Measurements from ENCODE around the gene GMPR.

Gene GMPR

DNA sequence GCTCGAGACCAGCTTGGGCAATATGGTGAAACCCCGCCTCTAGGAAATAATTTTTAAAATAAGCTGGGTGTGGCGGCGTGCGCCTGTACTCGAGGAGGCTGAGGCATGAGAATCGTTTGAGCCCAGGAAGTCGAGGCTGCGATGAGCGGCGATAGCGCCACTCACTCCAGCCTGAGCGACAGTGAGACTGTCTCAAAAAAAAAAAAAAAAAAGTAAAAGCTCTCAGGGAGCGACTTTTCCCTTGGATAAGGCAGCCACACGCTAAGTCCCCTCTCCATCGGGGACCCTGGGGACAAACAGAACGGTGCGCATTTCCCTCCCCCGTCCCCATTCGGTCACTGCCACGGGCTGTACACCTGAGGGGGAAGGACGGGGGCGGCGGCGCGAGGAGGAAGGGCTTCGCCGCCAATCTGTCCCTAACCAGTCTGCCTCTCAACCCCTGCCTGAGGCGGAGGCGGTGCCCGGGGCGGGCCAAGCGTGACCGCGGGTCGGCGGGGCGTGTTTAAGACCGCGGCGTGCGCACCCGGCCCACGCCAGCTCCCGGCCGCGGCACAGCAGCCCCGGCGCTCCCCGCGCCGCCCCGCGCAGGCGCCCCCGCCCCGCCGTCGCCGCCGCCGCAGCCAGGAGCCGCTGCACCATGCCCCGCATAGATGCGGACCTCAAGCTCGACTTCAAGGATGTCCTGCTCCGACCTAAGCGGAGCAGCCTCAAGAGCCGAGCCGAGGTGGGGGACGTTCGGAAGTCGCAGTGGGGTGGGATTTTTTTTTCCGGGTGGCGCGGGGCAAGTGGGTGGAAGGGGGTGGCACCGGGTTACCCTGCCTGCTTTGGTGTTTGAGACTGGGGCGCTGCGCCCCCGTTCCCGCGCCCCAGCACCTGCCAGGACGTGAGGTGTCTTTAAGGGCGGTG lies at the start of gene GMPR:
GMPR (plus strand) TSS at position 531 of the 906 bp plus-strand sequence; CDS start at position 638, 107 bp downstream.
- in situ Hi-C loops (cut with MboI; ENCODE audit: low sequenced_read_pairs), result no loop called here

DNA sequence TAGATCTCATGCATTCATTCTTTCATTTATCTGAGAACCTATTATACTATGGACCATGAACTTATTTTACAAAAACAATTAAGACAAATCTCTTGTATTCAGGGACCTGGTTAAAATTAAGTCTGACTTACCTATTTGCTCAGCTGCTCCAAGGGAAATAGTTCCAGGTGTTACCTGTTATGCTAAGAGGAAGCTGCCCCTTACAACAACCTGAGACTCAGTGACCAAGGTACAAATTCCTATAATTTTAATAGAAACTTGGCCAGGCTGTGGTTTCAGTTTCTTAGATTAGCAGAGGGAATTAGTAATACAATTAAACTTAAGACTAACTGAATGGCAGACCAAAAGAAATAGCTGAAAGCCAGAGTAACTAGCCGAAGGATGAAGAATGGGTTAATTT lies 48.2 kb upstream of the GMPR start:
- in situ Hi-C loops (cut with MboI; ENCODE audit: low sequenced_read_pairs), result loop anchor here (25.0 kb wide), 1 partner anchor 503 kb away; no protein-coding TSS in a partner anchor

DNA sequence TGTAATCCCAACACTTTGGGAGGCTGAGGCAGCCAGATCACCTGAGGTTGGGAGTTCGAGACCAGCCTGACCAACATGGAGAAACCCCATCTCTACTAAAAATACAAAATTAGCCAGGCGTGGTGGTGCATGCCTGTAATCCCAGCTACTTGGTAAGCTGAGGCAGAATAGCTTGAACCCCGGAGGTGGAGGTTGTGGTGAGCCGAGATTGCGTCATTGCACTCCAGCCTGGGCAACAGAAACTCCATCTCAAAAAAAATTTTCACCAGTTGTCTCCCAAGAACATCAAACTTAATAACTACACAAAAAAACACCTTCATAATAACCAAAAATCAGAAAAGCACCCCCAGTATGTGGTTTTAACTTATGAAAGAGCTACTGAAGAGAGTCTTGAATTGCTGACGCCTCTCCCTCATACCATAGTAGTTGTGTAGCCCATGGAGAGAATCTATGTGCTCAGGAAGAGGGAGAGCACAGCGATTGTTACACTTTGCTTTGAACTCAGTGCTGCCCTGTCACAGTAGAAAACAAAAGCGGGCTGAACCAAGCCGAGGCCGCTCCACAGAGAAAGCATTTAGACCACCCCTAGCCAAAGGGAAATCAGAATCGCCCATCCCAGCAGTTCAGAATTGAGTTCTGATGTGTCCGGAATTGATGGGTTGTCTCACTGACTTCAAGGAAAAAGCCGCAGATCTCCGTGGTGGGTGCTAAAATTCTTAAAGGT lies 42.0 kb upstream of the GMPR start:
- in situ Hi-C loops (cut with MboI; ENCODE audit: low sequenced_read_pairs), result loop anchor here (25.0 kb wide), 1 partner anchor 509 kb away; no protein-coding TSS in a partner anchor

DNA sequence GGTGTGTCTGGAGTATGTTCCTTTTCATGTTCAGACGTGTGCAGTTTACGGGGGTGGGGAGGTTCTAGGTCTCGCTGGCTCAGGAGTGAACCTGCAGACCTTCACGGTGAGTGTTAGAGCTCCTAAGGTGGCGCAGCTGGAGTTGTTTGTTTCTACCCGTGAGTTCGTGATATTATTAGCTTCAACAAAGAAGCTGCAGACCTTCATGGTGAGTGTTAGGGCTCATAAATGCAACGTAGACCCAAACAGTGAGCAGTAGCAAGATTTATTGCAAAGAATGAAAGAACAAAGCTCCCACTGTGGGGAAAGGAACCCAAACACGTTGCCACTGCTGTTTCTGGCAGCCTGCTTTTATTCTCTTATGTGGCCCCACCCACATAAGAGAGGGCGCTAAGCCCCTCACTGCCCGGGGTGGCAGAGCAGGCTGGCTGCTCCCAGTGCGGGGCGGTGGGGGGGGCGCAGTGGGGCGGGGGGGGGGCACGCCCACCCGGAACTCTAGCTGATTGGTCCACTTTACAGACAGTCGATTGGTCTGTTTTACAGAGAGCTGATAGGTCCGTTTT lies 41.3 kb upstream of the GMPR start:
- in situ Hi-C loops (cut with MboI; ENCODE audit: low sequenced_read_pairs), result loop anchor here (25.0 kb wide), 1 partner anchor 510 kb away; no protein-coding TSS in a partner anchor

DNA sequence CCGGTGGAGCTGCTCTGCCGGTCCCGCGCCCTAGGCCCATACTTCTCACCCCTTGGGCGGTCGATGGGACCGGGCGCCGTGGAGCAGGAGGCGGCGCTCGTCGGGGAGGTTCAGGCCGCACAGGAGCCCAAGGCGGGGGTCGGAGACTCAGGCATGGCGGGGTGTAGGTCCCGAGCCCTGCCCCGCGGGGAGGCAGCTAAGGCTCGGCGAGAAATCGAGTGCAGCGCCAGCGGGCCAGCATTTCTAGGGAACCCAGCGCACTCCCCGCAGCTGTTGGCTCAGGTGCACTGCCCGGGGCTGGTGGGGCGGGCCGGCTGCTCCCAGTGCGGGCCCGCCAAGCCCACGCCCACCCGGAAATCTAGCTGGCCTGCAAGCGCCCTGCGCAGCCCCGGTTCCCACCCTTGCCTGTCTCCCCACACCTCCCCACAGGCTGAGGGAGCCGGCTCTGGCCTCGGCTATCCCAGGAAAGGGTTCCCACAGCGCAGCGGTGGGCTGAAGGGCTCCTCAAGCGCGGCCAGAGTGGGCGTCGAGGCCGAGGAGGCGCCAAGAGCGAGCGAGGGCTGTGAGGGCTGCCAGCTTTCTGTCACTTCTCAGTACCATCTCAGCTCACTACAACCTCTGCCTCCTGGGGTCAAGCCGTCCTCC lies 40.2 kb upstream of the GMPR start:
- in situ Hi-C loops (cut with MboI; ENCODE audit: low sequenced_read_pairs), result loop anchor here (25.0 kb wide), 1 partner anchor 511 kb away; no protein-coding TSS in a partner anchor

DNA sequence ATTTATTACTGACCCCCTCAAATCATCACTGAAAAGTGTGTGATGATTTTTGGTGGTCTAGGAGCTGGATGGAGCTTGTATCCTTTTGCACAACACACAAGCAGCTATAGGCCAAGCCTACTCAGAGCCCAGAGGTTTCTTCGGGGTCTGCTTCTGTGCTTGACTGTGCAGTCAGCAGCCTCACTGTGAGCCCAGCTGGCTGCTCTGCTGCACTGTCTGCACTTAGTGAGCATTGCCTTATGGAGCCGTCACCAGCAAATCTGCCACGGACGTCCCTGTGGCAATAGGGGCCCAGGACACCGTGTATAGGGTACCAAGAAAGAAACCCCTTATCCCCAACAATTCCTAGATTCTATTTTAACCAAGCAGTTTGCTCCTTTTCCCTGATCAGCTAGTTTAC lies 38.6 kb upstream of the GMPR start:
- in situ Hi-C loops (cut with MboI; ENCODE audit: low sequenced_read_pairs), result loop anchor here (25.0 kb wide), 2 partner anchors 513 to 688 kb away; no protein-coding TSS in a partner anchor

DNA sequence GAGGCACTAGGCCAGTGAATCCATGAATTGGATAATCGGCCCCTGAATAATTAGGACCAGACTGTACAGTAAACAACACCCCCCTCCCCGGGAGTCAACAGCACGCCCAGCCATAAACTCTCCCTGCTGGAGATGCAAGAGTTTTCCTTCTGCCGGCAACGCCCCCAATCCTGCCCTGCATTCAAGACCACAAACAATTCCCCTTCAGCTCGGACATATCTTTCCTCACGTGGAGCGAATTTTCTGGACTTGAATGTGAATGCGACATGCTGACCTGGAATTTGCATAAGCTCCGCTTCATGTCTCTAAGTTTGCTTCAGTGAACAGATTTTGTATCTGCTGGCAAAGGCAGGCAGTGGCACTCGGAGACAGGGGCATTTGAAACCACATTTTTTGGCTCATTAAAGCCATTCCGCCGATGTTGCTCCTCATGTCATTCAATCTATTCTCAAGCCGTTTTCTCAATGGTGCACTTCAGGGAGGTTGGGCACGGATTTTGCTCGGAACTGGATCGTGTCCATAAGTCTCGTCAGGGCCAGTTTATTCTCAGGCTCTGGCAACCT lies 38.0 kb upstream of the GMPR start:
- in situ Hi-C loops (cut with MboI; ENCODE audit: low sequenced_read_pairs), result loop anchor here (25.0 kb wide), 1 partner anchor 688 kb away; no protein-coding TSS in a partner anchor

GRCh38 chr6:16201706-16202105 lies 36.7 kb upstream of the GMPR start:
- in situ Hi-C loops (cut with MboI; ENCODE audit: low sequenced_read_pairs), result loop anchor here (25.0 kb wide), 1 partner anchor 689 kb away; no protein-coding TSS in a partner anchor

DNA sequence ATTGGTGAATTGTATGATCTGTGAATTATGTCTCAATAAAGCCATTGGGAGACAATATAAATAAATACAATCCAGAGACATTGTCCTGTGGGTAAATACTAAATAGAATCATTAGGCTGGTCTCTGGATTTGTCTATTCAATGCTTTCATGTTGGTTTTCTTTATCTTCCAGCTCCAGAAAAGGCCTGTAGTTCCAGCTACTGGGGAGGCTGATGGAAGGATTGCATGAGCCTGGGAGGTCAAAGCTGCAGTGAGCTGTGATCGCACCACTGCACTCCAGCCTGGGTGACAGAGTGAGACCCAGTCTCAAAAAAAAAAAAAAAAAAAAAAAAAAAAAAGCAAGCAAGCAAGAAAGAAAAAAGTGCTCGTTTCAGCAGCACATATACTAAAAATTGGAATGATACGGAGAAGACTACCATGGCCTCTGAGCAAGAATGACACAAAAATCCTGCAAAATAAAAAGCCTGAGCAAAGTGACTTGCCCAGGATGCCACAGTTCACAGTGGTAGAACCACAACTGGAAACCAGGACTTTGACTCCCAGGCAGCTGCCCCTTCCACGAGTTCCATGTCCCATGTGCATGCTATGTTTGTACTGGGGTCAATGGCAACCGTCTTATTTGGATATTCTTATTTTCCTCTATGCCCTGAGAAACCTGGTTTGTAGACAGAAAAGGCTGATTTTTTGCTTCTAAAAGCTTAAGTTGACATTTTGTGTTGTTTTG lies 33.6 kb upstream of the GMPR start:
- in situ Hi-C loops (cut with MboI; ENCODE audit: low sequenced_read_pairs), result loop anchor here (25.0 kb wide), 1 partner anchor 693 kb away; no protein-coding TSS in a partner anchor

GRCh38 chr6:16205377-16206144 lies 32.8 kb upstream of the GMPR start:
- in situ Hi-C loops (cut with MboI; ENCODE audit: low sequenced_read_pairs), result loop anchor here (25.0 kb wide), 1 partner anchor 693 kb away; no protein-coding TSS in a partner anchor

- in situ Hi-C loops (cut with MboI; ENCODE audit: low sequenced_read_pairs), result loop anchor here (25.0 kb wide), 1 partner anchor 694 kb away; no protein-coding TSS in a partner anchor
Observed at GRCh38 chr6:16206595-16207037, 31.8 kb upstream of the GMPR start.

DNA sequence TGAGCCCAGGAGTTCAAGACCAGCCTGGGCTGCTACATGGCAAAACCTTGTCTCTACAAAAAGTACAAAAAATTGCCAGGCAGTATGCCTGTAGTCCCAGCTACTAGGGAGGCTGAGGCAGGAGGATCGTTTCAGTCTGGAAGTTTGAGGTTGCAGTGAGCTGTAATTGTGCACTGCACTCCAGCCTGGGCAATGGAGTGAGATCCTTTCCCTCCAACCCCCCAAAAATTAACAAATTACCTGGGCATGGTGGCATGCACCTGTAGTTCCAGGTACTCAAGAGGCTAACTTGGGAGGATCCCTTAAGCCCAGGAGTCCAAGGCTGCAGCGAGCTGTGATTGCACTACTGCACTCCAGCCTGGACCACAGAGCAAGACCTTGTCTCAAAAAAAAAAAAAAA lies 29.4 kb upstream of the GMPR start:
- in situ Hi-C loops (cut with MboI; ENCODE audit: low sequenced_read_pairs), result loop anchor here (25.0 kb wide), 1 partner anchor 697 kb away; no protein-coding TSS in a partner anchor

DNA sequence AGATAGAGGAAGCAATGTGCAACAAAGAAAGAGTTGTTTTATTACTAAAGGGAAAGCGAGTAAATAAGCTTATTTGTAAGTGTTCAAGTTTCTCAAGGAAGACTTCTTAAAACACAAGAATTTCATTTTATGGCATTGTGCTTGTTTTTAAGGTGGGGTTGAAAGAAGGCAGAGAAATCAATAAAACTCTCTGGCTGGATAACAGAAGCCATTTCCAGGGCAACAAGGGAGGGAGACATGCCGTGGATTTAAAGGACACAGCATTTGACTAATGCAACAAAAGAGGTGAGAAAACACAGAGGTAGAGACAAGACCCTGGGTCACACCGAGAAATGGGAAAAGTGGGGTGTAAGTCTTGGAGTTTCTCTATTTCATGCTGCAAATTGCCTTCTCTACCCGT lies 28.8 kb upstream of the GMPR start:
- in situ Hi-C loops (cut with MboI; ENCODE audit: low sequenced_read_pairs), result loop anchor here (25.0 kb wide), 1 partner anchor 697 kb away; no protein-coding TSS in a partner anchor

GRCh38 chr6:16212276-16212675 lies 26.1 kb upstream of the GMPR start:
- in situ Hi-C loops (cut with MboI; ENCODE audit: low sequenced_read_pairs), result loop anchor here (25.0 kb wide), 1 partner anchor 700 kb away; no protein-coding TSS in a partner anchor

DNA sequence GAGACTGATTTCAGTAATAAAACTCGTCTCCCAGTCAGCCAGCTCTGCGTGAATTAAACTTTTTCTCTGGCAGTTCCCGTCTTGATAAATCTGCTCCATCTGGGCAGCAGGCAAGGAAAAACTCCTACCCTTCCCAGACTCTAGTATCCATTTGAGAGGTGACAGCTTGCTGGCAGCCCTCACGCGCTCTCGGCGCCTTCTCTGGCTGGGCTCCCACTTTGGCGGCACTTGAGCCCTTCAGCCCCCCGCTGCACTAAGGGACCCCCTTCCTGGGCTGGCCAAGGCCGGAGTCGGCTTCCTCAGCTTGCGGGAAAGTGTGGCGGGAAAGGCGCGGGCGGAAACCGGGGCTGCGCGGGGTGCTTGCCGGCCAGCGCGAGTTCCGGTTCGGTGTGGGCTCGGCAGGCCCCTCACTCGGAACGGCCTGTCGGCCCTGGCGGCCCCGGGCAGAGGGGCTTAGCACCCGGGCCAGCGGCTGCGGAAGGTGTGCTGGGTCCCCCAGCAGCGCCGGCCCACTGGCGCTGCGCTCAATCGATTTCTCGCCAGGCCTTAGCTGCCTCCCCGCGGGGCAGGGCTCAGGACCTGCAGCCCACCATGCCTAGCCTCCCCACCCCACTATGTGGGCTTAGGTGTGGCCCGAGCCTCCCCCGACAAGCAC lies 21.8 kb upstream of the GMPR start:
- in situ Hi-C loops (cut with MboI; ENCODE audit: low sequenced_read_pairs), result loop anchor here (25.0 kb wide), 1 partner anchor 704 kb away; no protein-coding TSS in a partner anchor

GRCh38 chr6:16217156-16217721 lies 21.1 kb upstream of the GMPR start:
- in situ Hi-C loops (cut with MboI; ENCODE audit: low sequenced_read_pairs), result loop anchor here (25.0 kb wide), 1 partner anchor 705 kb away; no protein-coding TSS in a partner anchor

- in situ Hi-C loops (cut with MboI; ENCODE audit: low sequenced_read_pairs), result loop anchor here (25.0 kb wide), 1 partner anchor 711 kb away; no protein-coding TSS in a partner anchor
Observed at GRCh38 chr6:16222826-16223225, 15.6 kb upstream of the GMPR start.

Measured in HL-60/S4 (cell line).